ENCODE results near the gene TRPM4.

DNA sequence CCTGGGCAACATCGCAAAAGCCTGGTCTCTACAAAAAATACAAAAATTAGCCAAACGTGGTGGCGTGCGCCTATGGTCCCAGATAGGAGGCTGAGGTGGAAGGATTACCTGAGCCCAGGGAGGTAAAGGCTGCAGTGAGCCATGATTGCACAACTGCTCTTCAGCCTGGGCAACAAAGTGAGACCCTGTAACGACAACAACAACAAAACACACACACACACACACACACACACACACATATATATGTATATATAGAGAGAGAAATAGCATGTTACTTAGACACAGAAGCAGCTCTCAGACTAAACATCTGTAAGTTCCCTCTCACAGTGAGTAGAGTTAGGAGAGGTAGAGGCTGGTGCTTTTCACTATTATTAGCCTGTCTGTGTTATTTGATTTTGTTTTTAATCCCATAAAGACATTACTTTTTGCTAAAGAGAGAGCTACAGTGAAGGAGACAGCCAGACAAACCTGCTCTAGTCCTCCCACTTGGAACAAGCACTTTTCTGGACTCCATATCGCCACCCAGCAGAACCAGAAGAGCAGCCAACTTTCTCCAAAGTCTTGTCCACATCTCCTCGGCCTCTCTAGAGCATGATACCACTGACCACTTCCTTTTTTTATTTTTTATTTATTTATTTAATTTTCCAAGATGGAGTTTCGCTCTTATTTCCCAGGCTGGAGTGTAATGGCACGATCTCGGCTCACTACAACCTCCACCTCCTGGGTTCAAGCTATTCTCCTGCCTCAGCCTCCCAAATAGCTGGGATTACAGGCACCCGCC lies 46.2 kb upstream of the TRPM4 start:
- TF ChIP-seq, protein P1, sequence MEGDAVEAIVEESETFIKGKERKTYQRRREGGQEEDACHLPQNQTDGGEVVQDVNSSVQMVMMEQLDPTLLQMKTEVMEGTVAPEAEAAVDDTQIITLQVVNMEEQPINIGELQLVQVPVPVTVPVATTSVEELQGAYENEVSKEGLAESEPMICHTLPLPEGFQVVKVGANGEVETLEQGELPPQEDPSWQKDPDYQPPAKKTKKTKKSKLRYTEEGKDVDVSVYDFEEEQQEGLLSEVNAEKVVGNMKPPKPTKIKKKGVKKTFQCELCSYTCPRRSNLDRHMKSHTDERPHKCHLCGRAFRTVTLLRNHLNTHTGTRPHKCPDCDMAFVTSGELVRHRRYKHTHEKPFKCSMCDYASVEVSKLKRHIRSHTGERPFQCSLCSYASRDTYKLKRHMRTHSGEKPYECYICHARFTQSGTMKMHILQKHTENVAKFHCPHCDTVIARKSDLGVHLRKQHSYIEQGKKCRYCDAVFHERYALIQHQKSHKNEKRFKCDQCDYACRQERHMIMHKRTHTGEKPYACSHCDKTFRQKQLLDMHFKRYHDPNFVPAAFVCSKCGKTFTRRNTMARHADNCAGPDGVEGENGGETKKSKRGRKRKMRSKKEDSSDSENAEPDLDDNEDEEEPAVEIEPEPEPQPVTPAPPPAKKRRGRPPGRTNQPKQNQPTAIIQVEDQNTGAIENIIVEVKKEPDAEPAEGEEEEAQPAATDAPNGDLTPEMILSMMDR (IDR thresholded peaks at IDR 0.05), result no peak; the same call in 1 of the 2 replicates
- no peak for TF ChIP-seq ZFX (IDR thresholded peaks at IDR 0.05; ENCODE audit: borderline replicate concordance)

Measured in 22Rv1 (cell line).